ENCODE data around the gene TM4SF4.
A peak's percentile ranks its signal among the peaks of the same experiment; 100 is the strongest.

TM4SF4 gene

GRCh38 chr3:149435996-149436885, 38.3 kb upstream of the TM4SF4 start:
- peak; percentile 31 for DNase-seq (ENCODE audit: low read depth)
- H3K4me3 ChIP-seq (ENCODE audit: low read depth, low read length): no peak overlapping the region
- TF ChIP-seq CTCF (conservative IDR thresholded peaks at IDR 0.05; ENCODE audit: low read depth, low read length): no peak

GRCh38 chr3:149437286-149437685, 37.2 kb upstream of the TM4SF4 start:
- TF ChIP-seq CTCF (conservative IDR thresholded peaks at IDR 0.05; ENCODE audit: low read depth, low read length): no peak
- DNase-seq (ENCODE audit: low read depth): no peak
- H3K4me3 ChIP-seq (ENCODE audit: low read depth, low read length): no peak overlapping the region

- no peak for TF ChIP-seq CTCF (conservative IDR thresholded peaks at IDR 0.05; ENCODE audit: low read depth, low read length)
- DNase-seq (ENCODE audit: low read depth): no peak
- no peak overlapping the region for H3K4me3 ChIP-seq (ENCODE audit: low read depth, low read length)
Observed at GRCh38 chr3:149437710-149438109, 36.8 kb upstream of the TM4SF4 start.

GRCh38 chr3:149438981-149439380, 35.5 kb upstream of the TM4SF4 start:
- DNase-seq (ENCODE audit: low read depth): no peak
- no peak overlapping the region for H3K4me3 ChIP-seq (ENCODE audit: low read depth, low read length)
- no peak for TF ChIP-seq CTCF (conservative IDR thresholded peaks at IDR 0.05; ENCODE audit: low read depth, low read length)

GRCh38 chr3:149441642-149442041, 32.9 kb upstream of the TM4SF4 start:
- H3K4me3 ChIP-seq (ENCODE audit: low read depth, low read length): no peak overlapping the region
- no peak for DNase-seq (ENCODE audit: low read depth)
- no peak for TF ChIP-seq CTCF (conservative IDR thresholded peaks at IDR 0.05; ENCODE audit: low read depth, low read length)

- no peak overlapping the region for H3K4me3 ChIP-seq (ENCODE audit: low read depth, low read length)
- DNase-seq (ENCODE audit: low read depth): no peak
- no peak for TF ChIP-seq CTCF (conservative IDR thresholded peaks at IDR 0.05; ENCODE audit: low read depth, low read length)
Observed at GRCh38 chr3:149442043-149442442, 32.5 kb upstream of the TM4SF4 start.

Data from choroid plexus epithelial cell (primary cell).